ACHN (cell line): ENCODE measurements around the gene NEMP1.

Experiments
- DNase-seq: peaks from one replicate; pipeline ENCODE4 v3.0.0-alpha.2; 2015
- in situ Hi-C: cut with HindIII; loops from 2 replicates; pipeline ENCODE4 v1.10.0; 2017; ENCODE audit warnings: low sequenced_read_pairs, low pct_ligation_motif_present, low pct_unique_long_range_greater_than_20kb

Gene NEMP1

GRCh38 chr12:57110104-57111030 is 31.8 kb upstream of the NEMP1 start:
- peak; percentile 69 for DNase-seq
- in situ Hi-C loops: no loop called here

- in situ Hi-C loops: no loop called here
Observed at GRCh38 chr12:57109207-57110103, 30.9 kb upstream of the NEMP1 start.

GRCh38 chr12:57107456-57108155 is 29.0 kb upstream of the NEMP1 start:
- in situ Hi-C loops: no loop called here
- no peak for DNase-seq

More at GRCh38 chr12:57109207-57110103, 30.9 kb upstream of the NEMP1 start:
- no peak for DNase-seq

- in situ Hi-C loops: no loop called here
- no peak for DNase-seq
Observed at GRCh38 chr12:57106021-57106708, 27.6 kb upstream of the NEMP1 start.

GRCh38 chr12:57105011-57105753 is 26.6 kb upstream of the NEMP1 start:
- no peak for DNase-seq
- in situ Hi-C loops: no loop called here

- DNase-seq: no peak
- in situ Hi-C loops: no loop called here
Observed at GRCh38 chr12:57104292-57104910, 25.8 kb upstream of the NEMP1 start.

- in situ Hi-C loops: no loop called here
- DNase-seq: no peak
Observed at GRCh38 chr12:57103856-57104255, 25.3 kb upstream of the NEMP1 start.

GRCh38 chr12:57101892-57102695 is 23.5 kb upstream of the NEMP1 start:
- in situ Hi-C loops: no loop called here
- no peak for DNase-seq

- in situ Hi-C loops: no loop called here
- no peak for DNase-seq
Observed at GRCh38 chr12:57099766-57100165, 21.2 kb upstream of the NEMP1 start.

- DNase-seq: no peak
- in situ Hi-C loops: no loop called here
Observed at GRCh38 chr12:57099047-57099714, 20.6 kb upstream of the NEMP1 start.

- in situ Hi-C loops: no loop called here
- no peak for DNase-seq
Observed at GRCh38 chr12:57098546-57098945, 20.0 kb upstream of the NEMP1 start.

- no peak for DNase-seq
- in situ Hi-C loops: no loop called here
Observed at GRCh38 chr12:57097554-57097835, 18.9 kb upstream of the NEMP1 start.

GRCh38 chr12:57096748-57097553 is 18.4 kb upstream of the NEMP1 start:
- no peak for DNase-seq

GRCh38 chr12:57096099-57096572 is 17.5 kb upstream of the NEMP1 start:
- peak; percentile 49 for DNase-seq
- in situ Hi-C loops: no loop called here

More at GRCh38 chr12:57096748-57097553, 18.4 kb upstream of the NEMP1 start:
- in situ Hi-C loops: no loop called here

- in situ Hi-C loops: no loop called here
- DNase-seq: no peak
Observed at GRCh38 chr12:57095440-57095839, 16.8 kb upstream of the NEMP1 start.
